ENCODE data around the gene TMEM132C. TPM values are rescaled to one million over a fixed set of nuclear protein-coding genes. Genes with fewer than 3 reads are reported as not detected.

The TMEM132C gene
- total and polyA plus RNA-seq, 2 of the 13 experiments (the other 11 are each of a cell fraction or from before 2014, with no cell fraction given): not detected

- TF ChIP-seq, protein P1, sequence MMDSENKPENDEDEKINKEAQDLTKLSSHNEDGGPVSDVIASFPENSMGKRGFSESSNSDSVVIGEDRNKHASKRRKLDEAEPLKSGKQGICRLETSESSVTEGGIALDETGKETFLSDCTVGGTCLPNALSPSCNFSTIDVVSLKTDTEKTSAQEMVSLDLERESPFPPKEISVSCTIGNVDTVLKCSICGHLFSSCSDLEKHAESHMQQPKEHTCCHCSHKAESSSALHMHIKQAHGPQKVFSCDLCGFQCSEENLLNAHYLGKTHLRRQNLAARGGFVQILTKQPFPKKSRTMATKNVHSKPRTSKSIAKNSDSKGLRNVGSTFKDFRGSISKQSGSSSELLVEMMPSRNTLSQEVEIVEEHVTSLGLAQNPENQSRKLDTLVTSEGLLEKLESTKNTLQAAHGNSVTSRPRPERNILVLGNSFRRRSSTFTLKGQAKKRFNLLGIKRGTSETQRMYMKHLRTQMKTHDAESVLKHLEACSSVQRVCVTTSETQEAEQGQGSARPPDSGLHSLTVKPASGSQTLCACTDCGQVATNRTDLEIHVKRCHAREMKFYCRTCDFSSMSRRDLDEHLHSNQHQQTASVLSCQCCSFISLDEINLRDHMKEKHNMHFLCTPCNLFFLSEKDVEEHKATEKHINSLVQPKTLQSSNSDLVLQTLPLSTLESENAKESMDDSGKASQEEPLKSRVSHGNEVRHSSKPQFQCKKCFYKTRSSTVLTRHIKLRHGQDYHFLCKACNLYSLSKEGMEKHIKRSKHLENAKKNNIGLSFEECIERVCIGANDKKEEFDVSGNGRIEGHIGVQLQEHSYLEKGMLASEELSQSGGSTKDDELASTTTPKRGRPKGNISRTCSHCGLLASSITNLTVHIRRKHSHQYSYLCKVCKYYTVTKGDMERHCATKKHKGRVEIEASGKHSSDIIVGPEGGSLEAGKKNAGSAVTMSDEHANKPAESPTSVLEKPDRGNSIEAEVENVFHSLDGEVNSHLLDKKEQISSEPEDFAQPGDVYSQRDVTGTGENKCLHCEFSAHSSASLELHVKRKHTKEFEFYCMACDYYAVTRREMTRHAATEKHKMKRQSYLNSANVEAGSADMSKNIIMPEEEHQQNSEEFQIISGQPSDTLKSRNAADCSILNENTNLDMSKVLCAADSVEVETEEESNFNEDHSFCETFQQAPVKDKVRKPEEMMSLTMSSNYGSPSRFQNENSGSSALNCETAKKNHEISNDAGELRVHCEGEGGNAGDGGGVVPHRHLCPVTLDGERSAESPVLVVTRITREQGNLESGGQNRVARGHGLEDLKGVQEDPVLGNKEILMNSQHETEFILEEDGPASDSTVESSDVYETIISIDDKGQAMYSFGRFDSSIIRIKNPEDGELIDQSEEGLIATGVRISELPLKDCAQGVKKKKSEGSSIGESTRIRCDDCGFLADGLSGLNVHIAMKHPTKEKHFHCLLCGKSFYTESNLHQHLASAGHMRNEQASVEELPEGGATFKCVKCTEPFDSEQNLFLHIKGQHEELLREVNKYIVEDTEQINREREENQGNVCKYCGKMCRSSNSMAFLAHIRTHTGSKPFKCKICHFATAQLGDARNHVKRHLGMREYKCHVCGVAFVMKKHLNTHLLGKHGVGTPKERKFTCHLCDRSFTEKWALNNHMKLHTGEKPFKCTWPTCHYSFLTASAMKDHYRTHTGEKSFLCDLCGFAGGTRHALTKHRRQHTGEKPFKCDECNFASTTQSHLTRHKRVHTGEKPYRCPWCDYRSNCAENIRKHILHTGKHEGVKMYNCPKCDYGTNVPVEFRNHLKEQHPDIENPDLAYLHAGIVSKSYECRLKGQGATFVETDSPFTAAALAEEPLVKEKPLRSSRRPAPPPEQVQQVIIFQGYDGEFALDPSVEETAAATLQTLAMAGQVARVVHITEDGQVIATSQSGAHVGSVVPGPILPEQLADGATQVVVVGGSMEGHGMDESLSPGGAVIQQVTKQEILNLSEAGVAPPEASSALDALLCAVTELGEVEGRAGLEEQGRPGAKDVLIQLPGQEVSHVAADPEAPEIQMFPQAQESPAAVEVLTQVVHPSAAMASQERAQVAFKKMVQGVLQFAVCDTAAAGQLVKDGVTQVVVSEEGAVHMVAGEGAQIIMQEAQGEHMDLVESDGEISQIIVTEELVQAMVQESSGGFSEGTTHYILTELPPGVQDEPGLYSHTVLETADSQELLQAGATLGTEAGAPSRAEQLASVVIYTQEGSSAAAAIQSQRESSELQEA (CRISPR knock-in tag; IDR thresholded peaks at IDR 0.05; ENCODE audit: not compliant biosample characterization): no peak
- TF ChIP-seq HNRNPK (IDR thresholded peaks at IDR 0.05; ENCODE audit: low read depth, low read length, poor library complexity, severe bottlenecking) (no peak), ZNF530 (CRISPR knock-in tag; IDR thresholded peaks at IDR 0.05; ENCODE audit: low read depth) (no peak)
- TF ChIP-seq, protein P2, sequence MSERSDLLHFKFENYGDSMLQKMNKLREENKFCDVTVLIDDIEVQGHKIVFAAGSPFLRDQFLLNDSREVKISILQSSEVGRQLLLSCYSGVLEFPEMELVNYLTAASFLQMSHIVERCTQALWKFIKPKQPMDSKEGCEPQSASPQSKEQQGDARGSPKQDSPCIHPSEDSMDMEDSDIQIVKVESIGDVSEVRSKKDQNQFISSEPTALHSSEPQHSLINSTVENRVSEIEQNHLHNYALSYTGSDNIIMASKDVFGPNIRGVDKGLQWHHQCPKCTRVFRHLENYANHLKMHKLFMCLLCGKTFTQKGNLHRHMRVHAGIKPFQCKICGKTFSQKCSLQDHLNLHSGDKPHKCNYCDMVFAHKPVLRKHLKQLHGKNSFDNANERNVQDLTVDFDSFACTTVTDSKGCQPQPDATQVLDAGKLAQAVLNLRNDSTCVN (CRISPR knock-in tag; IDR thresholded peaks at IDR 0.05; ENCODE audit: borderline replicate concordance): no peak
Measured at GRCh38 chr12:128654468-128654867, 387.5 kb downstream of the TMEM132C start (continued).
